H1 (cell line): ENCODE data around the gene TFCP2L1. TPM values are rescaled to one million over a fixed set of nuclear protein-coding genes. Genes with fewer than 3 reads are reported as not detected.

Experiments
- ASH2L ChIP-seq: fragments of 200-600, 300-600 bp; sonication (generic); IDR thresholded peaks from one replicate; pipeline ENCODE4 v1.7.1; 2017; ENCODE audit warnings: low read length
- CTCF ChIP-seq, 3 experiments: IDR thresholded peaks; 1 replicate in 2 of 3; 2 replicates in 1 of 3; pipeline versions ENCODE4 v1.5.1 to v1.6.1; 2011; ENCODE audit warnings: low read length in 3 of 3, mild to moderate bottlenecking in 3 of 3, inconsistent platforms in 2 of 3, low read depth in 1 of 3, moderate library complexity in 1 of 3; ENCODE audit not compliant: insufficient read depth in 1 of 3; ENCODE audit errors: control extremely low read depth in 1 of 3
- EZH2 ChIP-seq: fragments of 200-600 bp; sonication (generic); IDR thresholded peaks from 2 replicates; pipeline ENCODE4 v1.7.1; 2012; ENCODE audit warnings: low read depth, mild to moderate bottlenecking, moderate library complexity, low read length, inconsistent platforms; ENCODE audit not compliant: severe bottlenecking
- POU5F1 ChIP-seq: IDR thresholded peaks from 2 replicates; pipeline ENCODE4 v1.6.1; 2011; ENCODE audit warnings: low read depth, mild to moderate bottlenecking, low read length, moderate library complexity
- RAD21 ChIP-seq, 2 experiments: IDR thresholded peaks in 1 of 2; conservative IDR thresholded peaks in 1 of 2; 2 replicates each; pipeline ENCODE4 v1.6.1; 2011; ENCODE audit warnings: low read depth in 2 of 2, low read length in 2 of 2, improper control_type of control experiment in 1 of 2, inconsistent platforms in 1 of 2, mild to moderate bottlenecking in 1 of 2, moderate library complexity in 1 of 2
- RXRA ChIP-seq: IDR thresholded peaks from 2 replicates; pipeline ENCODE4 v1.6.1; 2011; ENCODE audit warnings: low read depth, mild to moderate bottlenecking, low read length, moderate library complexity; ENCODE audit not compliant: insufficient read depth
- polyA plus RNA-seq, 7 experiments: library from polyadenylated mRNA; depleted of rRNA in 3 of 7; stranded (reverse) in 5 of 7; unstranded in 2 of 7; fragments of >200 nt in 5 of 7; fragments of 200-250 nt in 2 of 7; gene quantifications; 1 replicate in 5 of 7; 2 replicates in 1 of 7; 4 replicates in 1 of 7; pipeline versions ENCODE4 v1.2.1 to v1.2.3, GENCODE V29; 2011 to 2013; ENCODE audit warnings: missing spikeins in 2 of 7, mixed read lengths in 2 of 7
- total RNA-seq: library from RNA; stranded (reverse); fragmentation: NEBNext Ultra II Directional; extraction: Animal tissue kit (Norgen Biotek cat#: 25700); gene quantifications from 2 replicates; pipeline ENCODE4 v1.2.1, GENCODE V29; 2021

The TFCP2L1 gene
- total and polyA plus RNA-seq, 2 of the 8 experiments (the other 6 are each of a cell fraction or from before 2014, with no cell fraction given) = 1.5 to 3.8 TPM

- TF ChIP-seq CTCF (IDR thresholded peaks at IDR 0.05; ENCODE audit: control extremely low read depth in 1 of 3, insufficient read depth in 1 of 3, low read depth in 1 of 3, low read length in 3 of 3) (no peak), RXRA (no peak), ASH2L (no peak), RAD21 (IDR thresholded peaks at IDR 0.05 in 1 of 2, conservative IDR thresholded peaks at IDR 0.05 in 1 of 2; ENCODE audit: low read depth in 2 of 2, low read length in 2 of 2) (no peak), POU5F1 (no peak), EZH2 (no peak)
Measured at GRCh38 chr2:121255358-121255757, 29.6 kb downstream of the TFCP2L1 start (continued).
